Activated gamma-delta T cell treated with Interleukin-2 at 50 U/mL for 16 hours (primary cell): ENCODE results near the gene CLPSL2.

Experiments
- DNase-seq: peaks from one replicate; pipeline ENCODE4 v3.0.0-alpha.2; 2020

Gene CLPSL2

GRCh38 chr6:35747877-35748276 is 28.5 kb upstream of the CLPSL2 start:
- no peak for DNase-seq

DNA sequence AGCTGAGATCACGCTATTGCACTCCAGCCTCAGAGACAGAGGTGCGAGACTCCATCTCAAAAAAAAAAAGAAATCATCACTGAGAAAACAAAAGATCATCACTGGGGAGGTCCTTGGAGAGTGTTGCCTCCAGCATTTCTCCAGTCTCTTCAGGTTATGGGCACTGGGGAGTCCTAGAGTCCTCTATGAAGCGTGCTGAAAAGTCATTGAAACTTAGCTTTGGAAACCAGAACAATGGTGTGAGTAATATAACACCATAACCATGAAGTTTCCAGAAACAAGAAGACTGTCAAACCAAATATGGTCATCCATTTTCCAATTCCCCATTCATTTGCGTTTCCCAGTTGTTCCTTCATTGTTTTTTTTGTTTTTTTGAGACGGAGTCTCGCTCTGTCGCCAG is 25.8 kb upstream of the CLPSL2 start:
- DNase-seq = no peak

DNA sequence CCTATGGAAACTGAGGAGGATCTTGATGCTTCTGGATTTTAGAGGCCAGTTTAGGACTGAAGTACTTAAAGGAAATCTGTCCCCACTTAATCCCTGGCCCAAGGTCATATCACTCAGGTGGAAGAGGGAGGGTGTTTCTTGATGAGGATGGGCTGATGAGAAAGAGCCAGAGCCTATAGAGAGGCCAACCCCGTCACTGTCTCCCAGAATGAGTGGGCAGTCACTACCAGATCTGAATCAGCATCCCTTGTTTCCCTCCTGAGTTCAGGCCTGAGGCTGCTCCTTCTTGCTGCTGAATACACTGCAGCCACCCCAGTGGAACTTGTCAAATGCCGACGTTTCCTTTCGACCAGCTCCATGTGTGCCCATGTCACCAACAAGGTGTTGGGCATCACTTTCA is 24.8 kb upstream of the CLPSL2 start:
- no peak for DNase-seq

DNA sequence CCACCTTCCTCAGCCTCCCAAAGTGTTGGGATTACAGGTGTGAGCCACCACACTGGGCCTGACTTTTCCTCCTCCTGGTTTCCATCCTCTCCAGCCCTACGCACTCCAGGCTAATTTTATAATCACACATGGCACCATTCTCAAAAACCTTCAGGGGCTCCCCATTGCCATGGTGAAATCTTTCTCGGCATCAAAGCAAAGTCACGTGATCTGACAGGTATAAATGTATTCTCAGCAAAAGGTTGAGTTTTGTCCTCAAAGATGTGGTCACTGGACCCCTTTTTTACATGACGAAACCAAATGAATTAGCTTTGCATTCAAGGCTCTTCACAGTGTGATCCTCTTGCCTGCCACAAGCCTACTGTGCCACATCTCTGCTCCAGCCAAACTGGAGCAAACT is 24.1 kb upstream of the CLPSL2 start:
- DNase-seq = no peak

DNA sequence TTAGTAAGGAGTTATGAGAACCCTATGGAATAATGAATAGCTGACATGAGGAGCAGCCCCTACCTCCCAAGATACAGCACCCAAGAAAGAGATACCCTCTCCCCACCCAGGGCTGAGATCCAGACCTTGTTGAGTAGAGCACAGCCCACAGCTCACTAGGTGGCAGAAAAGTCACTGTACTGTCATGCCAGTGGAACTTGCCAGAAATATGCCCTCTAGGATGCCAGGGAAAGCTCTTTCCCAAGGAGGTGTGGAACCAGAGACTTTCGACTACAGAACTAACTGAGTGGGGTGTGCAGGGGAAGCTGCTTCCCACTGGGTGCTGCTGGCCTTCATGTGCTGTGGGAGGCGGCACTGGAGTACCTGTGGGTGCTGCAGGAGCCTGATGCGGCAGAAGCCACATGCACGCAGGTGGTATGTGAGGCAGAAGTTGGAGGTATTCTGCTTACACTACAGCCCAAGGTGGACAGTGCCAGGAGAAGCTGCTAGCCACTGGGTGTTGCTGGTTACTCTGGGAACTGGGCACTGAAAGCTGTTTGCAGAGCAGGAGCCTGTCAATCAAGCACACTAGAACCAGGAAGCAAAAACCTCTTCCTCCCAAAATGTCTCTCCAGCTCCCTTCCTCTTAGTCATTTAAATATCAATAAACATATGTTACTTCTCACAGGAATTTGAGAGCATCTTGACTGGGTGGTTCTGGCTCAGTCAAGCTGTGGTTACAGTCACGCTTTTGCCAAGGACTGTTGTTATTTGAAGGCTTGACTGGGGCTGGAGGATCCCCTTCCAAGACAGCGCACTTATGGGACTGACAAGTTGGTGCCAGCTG is 21.7 kb upstream of the CLPSL2 start:
- no peak for DNase-seq

DNA sequence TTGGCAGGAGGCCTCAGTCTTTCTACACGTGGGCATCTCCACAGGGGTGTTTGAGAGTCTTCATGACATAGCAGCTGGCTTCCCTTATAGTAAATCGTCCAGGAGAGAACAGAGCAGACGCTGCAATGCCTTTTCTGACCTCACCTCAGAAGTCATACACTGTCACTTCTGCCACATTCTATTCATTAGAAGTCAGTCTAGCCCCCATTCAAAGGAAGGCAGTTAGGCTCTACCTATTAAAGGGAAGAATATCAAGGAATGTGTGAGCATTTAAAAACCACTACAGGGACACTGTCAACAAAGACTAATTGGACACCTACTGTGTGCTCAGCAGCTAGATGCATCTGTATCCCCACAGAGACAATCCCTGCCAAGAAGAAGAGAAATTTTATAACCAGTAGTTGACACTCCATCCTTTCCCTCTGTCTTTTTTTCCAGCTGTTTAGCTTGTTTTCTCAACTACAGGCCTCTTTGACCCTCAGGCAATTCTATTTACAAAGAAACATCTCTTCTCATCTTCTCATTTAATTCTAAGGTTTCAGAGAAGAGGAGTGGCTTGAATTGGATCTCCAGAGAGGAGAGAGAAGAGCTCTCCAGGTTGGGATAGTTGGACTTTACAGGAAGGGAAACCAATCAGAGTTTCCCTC is 21.0 kb upstream of the CLPSL2 start:
- DNase-seq = no peak

DNA sequence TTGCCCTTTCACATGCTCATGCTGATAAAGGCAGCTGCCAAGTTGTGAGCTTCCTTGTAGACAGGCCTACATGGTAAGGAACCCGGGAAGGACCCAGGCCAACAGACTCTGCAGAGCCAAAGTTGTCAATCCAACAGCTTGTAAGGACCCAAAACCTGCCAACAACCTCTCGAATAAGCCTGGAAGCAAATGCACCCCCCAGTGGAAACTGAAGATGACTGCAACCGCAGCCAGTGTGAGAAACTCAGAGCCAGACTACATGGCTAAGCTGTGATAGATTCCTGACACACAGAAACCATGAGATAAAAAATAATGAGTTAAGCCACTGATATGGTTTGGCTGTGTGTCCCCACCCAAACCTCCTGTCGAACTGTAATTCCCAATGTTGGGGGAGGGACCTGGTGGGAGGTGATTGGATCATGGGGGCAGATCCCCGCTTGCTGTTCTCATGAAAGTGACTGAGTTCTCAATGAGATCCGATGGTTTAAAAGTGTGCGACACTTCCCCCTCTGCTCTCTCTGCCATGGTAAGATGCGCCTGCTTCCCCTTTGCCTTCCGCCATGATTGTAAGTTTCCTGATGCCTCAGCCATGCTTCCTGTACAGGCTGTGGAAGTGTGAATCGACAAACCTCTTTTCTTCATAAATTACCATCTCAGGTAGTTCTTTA is 18.8 kb upstream of the CLPSL2 start:
- no peak for DNase-seq

DNA sequence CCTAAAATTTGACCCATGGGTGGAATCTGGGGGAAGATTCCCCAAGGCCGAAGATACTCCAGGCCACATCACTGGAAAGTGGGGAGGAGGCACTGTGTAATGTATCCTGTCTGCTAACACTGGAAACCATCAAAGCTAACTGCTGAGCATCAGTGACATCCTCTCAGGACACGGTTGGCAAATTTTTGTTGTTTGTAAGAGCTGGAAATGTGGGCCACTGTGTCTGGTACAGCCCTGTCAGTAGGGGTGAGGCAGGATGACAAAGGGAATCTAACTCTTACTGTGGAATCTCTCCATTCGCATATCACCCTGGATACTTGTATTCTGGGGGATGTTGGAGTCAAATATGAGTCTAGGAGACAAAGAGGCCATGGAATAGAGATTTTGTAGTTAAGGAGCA is 17.0 kb upstream of the CLPSL2 start:
- DNase-seq = no peak

- no peak for DNase-seq
These were observed 10.7 kb upstream of the CLPSL2 start for GRCh38 chr6:35765739-35766138.

DNA sequence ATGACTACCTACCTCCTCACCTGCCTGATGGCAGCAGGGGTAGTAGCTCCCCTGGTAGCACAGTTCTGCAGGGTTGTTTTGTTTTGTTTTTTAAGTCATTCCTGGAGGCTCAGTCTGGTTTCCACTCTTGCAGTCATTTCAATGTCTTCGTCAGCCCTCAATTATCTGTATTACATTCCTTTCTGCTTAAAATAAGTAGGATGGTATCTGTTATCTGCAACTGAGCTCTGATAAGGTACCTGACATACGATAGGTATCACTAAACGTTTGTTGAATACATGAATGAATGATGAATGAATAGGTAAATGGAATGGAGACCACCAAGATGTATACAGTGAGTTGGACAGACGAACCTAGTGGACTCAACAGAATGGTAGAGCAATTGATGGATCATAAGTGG is 7.2 kb upstream of the CLPSL2 start:
- no peak for DNase-seq

GRCh38 chr6:35771343-35771627 is 5.1 kb upstream of the CLPSL2 start:
- no peak for DNase-seq

- DNase-seq = no peak
These were observed 2.1 kb upstream of the CLPSL2 start for GRCh38 chr6:35774116-35774794.

DNA sequence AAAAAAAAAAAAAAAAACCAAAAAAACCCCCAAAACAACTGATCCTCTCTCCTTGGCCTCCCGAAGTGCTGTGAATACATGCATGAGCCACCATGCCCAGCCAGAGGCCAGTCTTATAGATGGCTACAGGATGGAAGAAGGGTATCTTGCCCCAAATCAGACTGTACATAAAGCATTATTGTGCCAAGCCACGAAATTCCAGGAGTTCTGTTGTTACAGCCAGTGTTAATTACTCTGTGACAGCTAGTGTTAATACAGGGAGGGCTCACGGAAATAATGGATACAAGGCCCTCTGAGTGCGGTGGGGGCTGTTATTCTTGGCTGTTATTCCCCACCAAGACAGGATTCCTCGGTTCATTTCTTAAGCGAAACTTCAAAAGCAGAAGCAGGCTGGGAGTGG is 1.4 kb upstream of the CLPSL2 start:
- DNase-seq = no peak

DNA sequence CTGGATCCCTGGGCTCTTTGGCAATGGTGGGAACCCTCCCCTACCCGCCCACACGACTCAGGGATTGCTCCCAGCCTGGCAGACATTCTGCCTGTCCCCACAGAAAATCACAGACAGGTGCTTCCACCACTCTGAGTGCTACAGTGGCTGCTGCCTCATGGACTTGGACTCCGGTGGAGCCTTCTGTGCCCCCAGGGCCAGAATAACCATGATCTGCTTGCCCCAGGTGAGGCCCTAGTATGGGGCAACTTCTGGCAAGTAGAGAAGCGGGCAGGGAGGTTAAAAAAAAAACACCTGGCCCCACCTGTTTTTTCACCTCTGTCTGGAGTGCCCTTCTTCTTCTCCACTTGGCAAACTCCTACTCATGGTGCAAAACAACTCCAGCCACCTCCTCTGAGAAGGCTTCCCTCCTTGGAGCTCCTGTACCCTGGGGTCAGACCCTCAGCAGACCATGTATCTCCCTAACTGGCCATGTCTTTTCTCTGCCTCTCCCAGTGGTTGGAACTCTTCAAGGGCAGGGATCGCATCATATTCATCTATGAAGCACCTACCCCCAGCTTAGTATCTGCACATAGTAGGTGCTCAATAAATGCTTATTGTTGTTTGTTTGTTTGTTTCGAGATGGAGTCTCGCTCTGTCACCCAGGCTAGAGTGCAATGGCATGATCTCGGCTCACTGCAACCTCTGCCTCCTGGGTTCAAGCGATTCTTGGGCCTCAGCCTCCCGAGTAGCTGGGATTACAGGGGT is 1.1 kb downstream of the CLPSL2 start:
- DNase-seq = no peak

DNA sequence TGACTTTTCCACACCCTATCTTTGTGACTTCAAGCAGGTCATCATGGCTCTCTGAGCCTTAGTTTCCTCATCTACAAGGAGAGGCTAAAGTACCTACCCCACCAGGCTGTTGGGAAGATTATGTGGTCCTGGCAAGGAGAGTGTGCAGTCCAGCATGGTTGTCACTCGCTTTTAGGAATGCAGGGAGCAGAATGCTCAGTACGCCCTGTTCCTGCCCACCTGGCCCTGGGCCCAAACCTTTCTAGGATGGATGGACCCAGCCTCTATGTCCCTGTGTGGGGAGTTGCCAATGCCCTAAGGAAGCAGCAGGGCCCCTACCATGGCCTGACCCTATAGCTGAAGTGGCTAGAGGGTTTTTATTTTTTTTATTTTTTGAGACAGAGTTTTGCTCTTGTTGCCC is 2.0 kb downstream of the CLPSL2 start:
- DNase-seq = no peak

GRCh38 chr6:35780719-35781118 is 4.3 kb downstream of the CLPSL2 start, which contains the start of gene CLPSL1:
Gene CLPSL1, plus strand, starts transcription at chr6:35781019. Its CDS starts 92 bp downstream, at chr6:35781111.
- DNase-seq = no peak

DNA sequence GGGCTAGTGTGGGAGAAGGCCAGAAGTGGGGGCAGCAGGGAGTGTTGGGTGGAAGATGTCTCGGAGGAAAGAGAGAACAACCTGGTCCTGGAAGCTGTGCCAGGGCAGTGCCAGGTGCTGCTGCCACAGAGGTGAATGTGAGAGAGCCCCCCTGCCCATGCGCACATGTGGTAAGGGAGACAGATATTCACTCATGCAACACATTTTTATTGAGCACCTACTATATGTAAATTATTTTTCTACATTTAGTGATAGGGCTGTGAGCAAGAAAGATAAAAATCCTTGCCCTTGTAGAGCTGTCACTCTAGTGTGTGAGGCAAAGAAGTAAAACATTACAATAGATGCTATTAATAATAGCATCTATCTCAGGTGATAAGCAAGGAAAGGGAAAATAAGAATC is 4.9 kb downstream of the CLPSL2 start:
- DNase-seq = no peak

GRCh38 chr6:35782424-35782823 is 6.0 kb downstream of the CLPSL2 start:
- DNase-seq = no peak

DNA sequence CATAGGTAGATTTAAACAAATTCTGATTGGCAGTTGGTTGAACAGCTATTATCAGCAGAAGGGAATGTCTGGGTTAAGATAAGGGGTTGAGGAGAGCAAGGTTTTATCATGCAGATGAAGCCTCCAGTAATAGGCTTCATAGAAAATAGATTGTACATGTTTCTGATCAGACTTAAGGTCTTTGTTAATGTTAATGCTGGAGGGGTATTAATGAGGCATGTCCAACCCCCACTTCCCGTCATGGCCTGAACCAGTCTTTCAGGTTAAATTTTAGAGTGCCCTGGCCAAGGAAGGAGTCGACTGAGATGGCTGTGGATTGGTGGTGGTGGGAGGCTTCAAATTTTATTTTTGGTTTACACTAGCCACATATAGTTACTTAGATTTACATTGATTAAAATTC is 7.8 kb downstream of the CLPSL2 start:
- no peak for DNase-seq

GRCh38 chr6:35786272-35786671 is 9.9 kb downstream of the CLPSL2 start:
- no peak for DNase-seq

- DNase-seq = no peak
These were observed 10.4 kb downstream of the CLPSL2 start for GRCh38 chr6:35786810-35787209.

DNA sequence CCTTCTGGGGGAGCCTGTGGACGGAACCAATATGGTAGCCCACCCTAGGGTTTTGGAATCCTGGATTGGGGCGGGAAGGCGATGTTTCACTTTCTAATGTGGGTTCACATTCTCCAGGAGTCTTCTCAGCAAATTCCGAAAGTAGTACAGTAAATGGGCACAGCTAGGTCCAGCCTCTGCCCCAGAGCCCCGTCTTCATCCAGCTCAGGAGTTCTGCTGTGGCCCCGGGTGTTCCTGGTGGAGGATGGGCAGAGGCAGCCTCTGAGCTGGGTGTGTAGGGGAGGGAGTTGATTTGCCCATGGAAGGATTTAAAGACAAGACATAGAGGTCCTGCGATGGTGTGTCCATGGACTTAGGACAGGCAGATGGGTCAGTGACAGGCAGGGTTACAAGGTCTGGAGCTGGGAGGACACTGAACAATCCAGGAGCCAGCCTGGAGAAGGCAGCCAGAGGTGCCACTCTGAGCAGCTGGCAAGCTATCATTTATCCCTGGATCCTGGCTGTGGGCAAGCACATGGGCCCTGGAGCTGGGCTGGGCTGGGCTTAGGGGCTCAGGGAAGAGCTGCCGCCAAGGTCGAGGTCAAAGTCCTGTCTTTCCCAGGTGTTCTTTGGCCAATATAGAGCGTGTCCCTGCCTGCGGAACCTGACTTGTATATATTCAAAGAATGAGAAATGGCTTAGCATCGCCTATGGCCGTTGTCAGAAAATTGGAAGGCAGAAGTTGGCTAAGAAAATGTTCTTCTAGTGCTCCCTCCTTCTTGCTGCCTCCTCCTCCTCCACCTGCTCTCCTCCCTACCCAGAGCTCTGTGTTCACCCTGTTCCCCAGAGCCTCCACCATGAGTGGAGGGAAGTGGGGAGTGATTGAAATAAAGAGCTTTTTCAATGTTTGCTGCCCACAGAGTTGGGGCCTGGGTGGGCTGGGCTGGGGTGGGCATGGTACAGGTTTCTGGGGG is 11.1 kb downstream of the CLPSL2 start:
- DNase-seq = no peak
